C4-2B (cell line): ENCODE results near the gene PHC3.

Experiments
- ZFX ChIP-seq: fragments of 450-650 bp; IDR thresholded peaks from 2 replicates; pipeline ENCODE4 v1.6.1; 2017
- TF ChIP-seq, protein P1 (sequence below): fragments of 450-650 bp; conservative IDR thresholded peaks from 2 replicates; pipeline ENCODE4 v1.5.1; 2017; ENCODE audit warnings: mild to moderate bottlenecking

DNA sequence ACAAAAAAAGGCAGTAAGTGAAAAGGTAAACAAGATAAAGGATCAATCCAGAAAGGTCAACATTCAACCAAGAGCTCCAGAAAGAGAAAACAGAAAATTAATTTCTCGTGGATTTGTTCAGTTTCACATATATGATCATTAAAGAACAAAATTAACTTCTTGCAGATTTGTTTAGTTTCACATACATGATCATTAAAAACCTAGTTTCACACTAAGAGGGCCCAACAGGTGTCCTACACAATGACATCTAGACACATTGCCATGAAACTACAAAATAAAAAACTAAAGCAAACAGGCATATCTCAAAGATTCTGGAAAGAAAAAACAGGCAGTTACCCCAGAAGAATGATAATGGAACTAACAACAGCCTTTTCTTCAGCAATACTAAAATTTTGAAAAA, 22.1 kb downstream of the PHC3 start:
- TF ChIP-seq, protein P1, sequence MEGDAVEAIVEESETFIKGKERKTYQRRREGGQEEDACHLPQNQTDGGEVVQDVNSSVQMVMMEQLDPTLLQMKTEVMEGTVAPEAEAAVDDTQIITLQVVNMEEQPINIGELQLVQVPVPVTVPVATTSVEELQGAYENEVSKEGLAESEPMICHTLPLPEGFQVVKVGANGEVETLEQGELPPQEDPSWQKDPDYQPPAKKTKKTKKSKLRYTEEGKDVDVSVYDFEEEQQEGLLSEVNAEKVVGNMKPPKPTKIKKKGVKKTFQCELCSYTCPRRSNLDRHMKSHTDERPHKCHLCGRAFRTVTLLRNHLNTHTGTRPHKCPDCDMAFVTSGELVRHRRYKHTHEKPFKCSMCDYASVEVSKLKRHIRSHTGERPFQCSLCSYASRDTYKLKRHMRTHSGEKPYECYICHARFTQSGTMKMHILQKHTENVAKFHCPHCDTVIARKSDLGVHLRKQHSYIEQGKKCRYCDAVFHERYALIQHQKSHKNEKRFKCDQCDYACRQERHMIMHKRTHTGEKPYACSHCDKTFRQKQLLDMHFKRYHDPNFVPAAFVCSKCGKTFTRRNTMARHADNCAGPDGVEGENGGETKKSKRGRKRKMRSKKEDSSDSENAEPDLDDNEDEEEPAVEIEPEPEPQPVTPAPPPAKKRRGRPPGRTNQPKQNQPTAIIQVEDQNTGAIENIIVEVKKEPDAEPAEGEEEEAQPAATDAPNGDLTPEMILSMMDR: no peak
- TF ChIP-seq ZFX: no peak
